T47D (cell line): Measurements from ENCODE around the gene TXNDC2.
A peak's percentile ranks its signal among the peaks of the same experiment; 100 is the strongest.

Source experiments
- DNase-seq, 2 experiments: peaks; one replicate each; pipeline versions ENCODE4 v3.0.0 to v3.0.0-alpha.2; 2011 to 2012; ENCODE audit warnings: low read depth in 1 of 2, low spot score in 1 of 2
- JUND ChIP-seq: IDR thresholded peaks from 2 replicates; pipeline ENCODE4 v1.6.1; 2012; ENCODE audit warnings: low read depth
- in situ Hi-C: cut with HindIII; loops from 2 replicates; pipeline ENCODE4 v1.10.0; 2016; ENCODE audit warnings: low sequenced_read_pairs, low pct_unique_long_range_greater_than_20kb

TXNDC2 gene

GRCh38 chr18:9913526-9914333 lies 28.0 kb downstream of the TXNDC2 start, which contains the start of gene VAPA:
Gene VAPA, plus strand, starts transcription at chr18:9914016. Its CDS starts 241 bp downstream, at chr18:9914257.
- in situ Hi-C loops = no loop called here
- DNase-seq = peak; percentile 82 to 95
- no peak for TF ChIP-seq JUND

GRCh38 chr18:9914334-9914583 lies 28.5 kb downstream of the TXNDC2 start:
- in situ Hi-C loops = no loop called here
- peak in 1 of 2 experiments; percentile 26 for DNase-seq
- no peak for TF ChIP-seq JUND

- peak in 1 of 2 experiments; percentile 71 for DNase-seq
- in situ Hi-C loops = no loop called here
- TF ChIP-seq JUND = no peak
These were observed 29.0 kb downstream of the TXNDC2 start for GRCh38 chr18:9914584-9915290.

GRCh38 chr18:9915291-9916076 lies 29.7 kb downstream of the TXNDC2 start:
- in situ Hi-C loops = no loop called here

GRCh38 chr18:9916077-9916639 lies 30.4 kb downstream of the TXNDC2 start:
- TF ChIP-seq JUND = no peak
- in situ Hi-C loops = no loop called here
- DNase-seq = no peak

More at GRCh38 chr18:9915291-9916076, 29.7 kb downstream of the TXNDC2 start:
- no peak for DNase-seq
- no peak for TF ChIP-seq JUND

- in situ Hi-C loops = no loop called here
- no peak for DNase-seq
- no peak for TF ChIP-seq JUND
These were observed 31.0 kb downstream of the TXNDC2 start for GRCh38 chr18:9916808-9917207.

GRCh38 chr18:9918016-9918680 lies 32.4 kb downstream of the TXNDC2 start:
- in situ Hi-C loops = no loop called here
- TF ChIP-seq JUND = no peak

GRCh38 chr18:9919564-9920232 lies 33.9 kb downstream of the TXNDC2 start:
- no peak for DNase-seq
- TF ChIP-seq JUND = no peak
- in situ Hi-C loops = no loop called here

More at GRCh38 chr18:9918016-9918680, 32.4 kb downstream of the TXNDC2 start:
- no peak for DNase-seq

GRCh38 chr18:9922592-9923311 lies 37.0 kb downstream of the TXNDC2 start:
- no peak for TF ChIP-seq JUND
- no peak for DNase-seq
- in situ Hi-C loops = no loop called here

- DNase-seq = no peak
- in situ Hi-C loops = no loop called here
- TF ChIP-seq JUND = no peak
These were observed 38.7 kb downstream of the TXNDC2 start for GRCh38 chr18:9924371-9924943.

GRCh38 chr18:9925369-9925768 lies 39.6 kb downstream of the TXNDC2 start:
- TF ChIP-seq JUND = no peak
- DNase-seq = no peak
- in situ Hi-C loops = no loop called here
